ENCODE results near the gene FCN1. TPM values are rescaled to one million over a fixed set of nuclear protein-coding genes. Genes with fewer than 3 reads are reported as not detected.

Gene FCN1
- polyA plus RNA-seq, 3 donors: 2,884 to 7,680 (median 6,268) TPM

DNA sequence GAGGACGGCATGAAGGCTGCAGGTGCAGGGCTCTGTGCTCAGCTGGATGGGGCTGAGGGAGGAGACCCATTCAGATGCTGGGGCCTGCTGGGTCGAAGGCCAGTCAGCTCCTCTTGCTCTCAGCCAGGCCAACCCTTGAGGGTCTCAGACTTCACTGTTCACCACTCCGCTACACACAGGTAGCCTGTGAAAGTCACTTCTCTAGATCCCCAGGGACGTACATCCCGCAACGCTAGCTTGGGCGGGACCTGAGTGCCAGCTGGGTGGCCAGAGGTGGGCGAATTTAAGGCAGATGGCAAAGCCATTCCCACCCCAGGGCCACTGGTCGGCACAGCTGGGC, 42.2 kb upstream of the FCN1 start:
- Histone ChIP-seq H3K4me1 (ENCODE audit: control insufficient read depth in 1 of 2, insufficient read depth in 2 of 2, low read length in 2 of 2) (peaks cover 11 to 32% of the 10 kb centered on the region in 2 donors), H3K9me3 (replicated peaks in 1 of 2; ENCODE audit: control insufficient read depth in 1 of 2, insufficient read depth in 1 of 2, low read length in 2 of 2) (peaks cover 8% of the 10 kb centered on the region in 2 donors), H2AFZ (ENCODE audit: insufficient read depth, low read depth, low read length, poor library complexity, severe bottlenecking) (no peak overlapping the region), H3K36me3 (replicated peaks in 1 of 2; ENCODE audit: control insufficient read depth in 1 of 2, insufficient read depth in 2 of 2, low read length in 2 of 2) (no peaks in the 10 kb centered on the region), H3K27me3 (ENCODE audit: control insufficient read depth in 2 of 2, insufficient read depth in 2 of 2, low read length in 2 of 2) (peaks cover 0 to 6% of the 10 kb centered on the region in 2 donors), H3K27ac (ENCODE audit: low read depth in 1 of 2, low read length in 2 of 2) (no peak overlapping the region), H4K20me1 (ENCODE audit: insufficient read depth, low read length) (no peaks in the 10 kb centered on the region), H3K4me3 (replicated peaks in 1 of 3; ENCODE audit: low read depth in 2 of 3, low read length in 3 of 3) (no peak overlapping the region), H3K4me2 (replicated peaks; ENCODE audit: extremely low read depth, low read length, poor library complexity, severe bottlenecking) (no peak overlapping the region), H3K79me2 (ENCODE audit: insufficient read depth, low read length) (no peaks in the 10 kb centered on the region), H3K9ac (ENCODE audit: insufficient read depth, low read length, poor library complexity, severe bottlenecking) (no peak overlapping the region)
- Mint-ChIP-seq H3K36me3 (peaks cover 0 to 5% of the 10 kb centered on the region in 2 donors), H3K27ac (no peak overlapping the region), H3K27me3 (ENCODE audit: low read depth in 3 of 3) (peaks cover 17 to 21% (median 17%) of the 10 kb centered on the region in 3 donors), H3K4me1 (peaks cover 24% of the 10 kb centered on the region), H3K4me3 (no peak overlapping the region), H3K9me3 (peaks cover 0 to 5% (median 0%) of the 10 kb centered on the region in 7 donors)
- TF ChIP-seq, protein P1, sequence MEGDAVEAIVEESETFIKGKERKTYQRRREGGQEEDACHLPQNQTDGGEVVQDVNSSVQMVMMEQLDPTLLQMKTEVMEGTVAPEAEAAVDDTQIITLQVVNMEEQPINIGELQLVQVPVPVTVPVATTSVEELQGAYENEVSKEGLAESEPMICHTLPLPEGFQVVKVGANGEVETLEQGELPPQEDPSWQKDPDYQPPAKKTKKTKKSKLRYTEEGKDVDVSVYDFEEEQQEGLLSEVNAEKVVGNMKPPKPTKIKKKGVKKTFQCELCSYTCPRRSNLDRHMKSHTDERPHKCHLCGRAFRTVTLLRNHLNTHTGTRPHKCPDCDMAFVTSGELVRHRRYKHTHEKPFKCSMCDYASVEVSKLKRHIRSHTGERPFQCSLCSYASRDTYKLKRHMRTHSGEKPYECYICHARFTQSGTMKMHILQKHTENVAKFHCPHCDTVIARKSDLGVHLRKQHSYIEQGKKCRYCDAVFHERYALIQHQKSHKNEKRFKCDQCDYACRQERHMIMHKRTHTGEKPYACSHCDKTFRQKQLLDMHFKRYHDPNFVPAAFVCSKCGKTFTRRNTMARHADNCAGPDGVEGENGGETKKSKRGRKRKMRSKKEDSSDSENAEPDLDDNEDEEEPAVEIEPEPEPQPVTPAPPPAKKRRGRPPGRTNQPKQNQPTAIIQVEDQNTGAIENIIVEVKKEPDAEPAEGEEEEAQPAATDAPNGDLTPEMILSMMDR (IDR thresholded peaks at IDR 0.05): no peak
- intact Hi-C loops (cut with micrococcal nuclease): no loop called here
- DNase-seq: no peak
- 96% methylated on average over 7 of the region's 9 CpGs for WGBS (ENCODE audit: insufficient coverage)

DNA sequence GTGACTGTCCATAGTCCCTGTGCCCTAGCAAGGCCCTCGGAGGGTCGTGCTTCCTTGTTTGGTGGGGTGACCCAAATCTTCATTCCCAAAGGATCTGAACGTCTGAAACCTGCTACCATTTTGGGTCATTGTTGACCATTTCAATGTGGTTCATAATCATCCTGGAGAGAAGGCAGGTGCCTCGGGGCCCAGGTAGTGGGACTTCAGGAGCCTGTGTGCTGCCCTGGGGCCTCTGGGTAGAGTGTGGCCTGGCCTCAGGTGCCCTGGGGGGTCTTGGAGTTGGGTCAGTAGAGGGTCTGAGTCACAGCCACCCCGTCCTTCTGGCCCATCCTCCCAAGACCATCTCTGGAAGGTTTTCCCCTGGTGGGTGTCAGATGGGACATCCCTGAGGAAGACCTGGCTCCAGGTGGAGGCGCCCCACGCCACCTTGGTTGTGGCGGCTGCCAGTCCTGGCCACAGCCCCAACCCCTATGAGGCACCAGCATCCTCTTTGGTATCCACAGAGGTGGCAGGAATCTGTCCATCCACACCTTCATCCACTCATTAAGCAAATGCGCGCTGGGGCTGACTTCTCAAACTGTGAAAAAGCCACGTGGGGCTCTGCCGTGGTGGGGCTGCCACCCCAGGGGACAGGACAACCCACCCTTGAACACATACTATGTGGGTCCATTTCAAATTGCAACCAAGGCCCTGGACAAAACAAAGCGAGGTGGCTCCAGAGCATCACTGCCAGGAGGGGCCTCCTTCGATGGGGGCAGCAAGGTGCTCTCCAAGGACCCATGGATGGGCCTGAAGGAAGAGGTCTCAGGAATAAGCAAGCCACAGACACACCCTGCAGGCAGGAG, 41.6 kb upstream of the FCN1 start:
- no peak overlapping the region for H3K27ac Mint-ChIP-seq
- Histone ChIP-seq H3K36me3 (replicated peaks in 1 of 2; ENCODE audit: control insufficient read depth in 1 of 2, insufficient read depth in 2 of 2, low read length in 2 of 2) (no peaks in the 10 kb centered on the region), H3K79me2 (ENCODE audit: insufficient read depth, low read length) (no peaks in the 10 kb centered on the region), H3K27me3 (ENCODE audit: control insufficient read depth in 2 of 2, insufficient read depth in 2 of 2, low read length in 2 of 2) (peaks cover 0 to 6% of the 10 kb centered on the region in 2 donors), H3K4me1 (ENCODE audit: control insufficient read depth in 1 of 2, insufficient read depth in 2 of 2, low read length in 2 of 2) (peaks cover 5 to 26% of the 10 kb centered on the region in 2 donors), H3K4me2 (replicated peaks; ENCODE audit: extremely low read depth, low read length, poor library complexity, severe bottlenecking) (no peak overlapping the region), H4K20me1 (ENCODE audit: insufficient read depth, low read length) (no peaks in the 10 kb centered on the region), H3K4me3 (replicated peaks in 1 of 3; ENCODE audit: low read depth in 2 of 3, low read length in 3 of 3) (no peak overlapping the region), H3K27ac (ENCODE audit: low read depth in 1 of 2, low read length in 2 of 2) (no peak overlapping the region), H2AFZ (ENCODE audit: insufficient read depth, low read depth, low read length, poor library complexity, severe bottlenecking) (no peak overlapping the region), H3K9me3 (replicated peaks in 1 of 2; ENCODE audit: control insufficient read depth in 1 of 2, insufficient read depth in 1 of 2, low read length in 2 of 2) (peaks cover 8 to 11% of the 10 kb centered on the region in 2 donors), H3K9ac (ENCODE audit: insufficient read depth, low read length, poor library complexity, severe bottlenecking) (no peak overlapping the region)
- H3K36me3 Mint-ChIP-seq: peaks cover 0 to 6% of the 10 kb centered on the region in 2 donors
- H3K27me3 Mint-ChIP-seq (ENCODE audit: low read depth in 3 of 3): peaks cover 17 to 23% (median 20%) of the 10 kb centered on the region in 3 donors
- DNase-seq: no peak
- TF ChIP-seq, protein P1 (IDR thresholded peaks at IDR 0.05): no peak
- intact Hi-C loops (cut with micrococcal nuclease): no loop called here
- H3K4me3 Mint-ChIP-seq: no peak overlapping the region
- peaks cover 0 to 5% (median 2%) of the 10 kb centered on the region in 7 donors for H3K9me3 Mint-ChIP-seq
- H3K4me1 Mint-ChIP-seq: peaks cover 18% of the 10 kb centered on the region
- WGBS (ENCODE audit: insufficient coverage): 99% methylated on average over 6 of the region's 14 CpGs

Measured in CD14-positive monocyte (primary cell).